Lung (tissue), 12 donors: ENCODE data around the gene HMOX1. TPM values are rescaled to one million over a fixed set of nuclear protein-coding genes. Genes with fewer than 3 reads are reported as not detected.

Source experiments
- ATAC-seq: fragments of 200-7000 bp; cut with Tn5 transposase; one replicate; pipeline ENCODE4 v1.9.1; 2020; ENCODE audit warnings: moderate number of reproducible peaks; ENCODE audit not compliant: insufficient read depth, low FRiP score
- DNase-seq, 3 donors: peaks; one replicate each; pipeline ENCODE4 v3.0.0-alpha.2; 2013 to 2017
- H3K27ac ChIP-seq, 2 donors: one replicate each; pipeline ENCODE4 v1.5.1; 2013; ENCODE audit warnings: mild to moderate bottlenecking in 2 of 2, moderate library complexity in 2 of 2, control low read depth in 1 of 2, inconsistent platforms in 1 of 2, low read depth in 1 of 2, low read length in 1 of 2
- H3K27me3 ChIP-seq, 3 donors: one replicate each; pipeline ENCODE4 v1.5.1; 2013; ENCODE audit warnings: low read length in 2 of 3; ENCODE audit not compliant: control insufficient read depth in 3 of 3, insufficient read depth in 3 of 3
- H3K36me3 ChIP-seq, 4 donors: one replicate each; pipeline ENCODE4 v1.5.1; 2013; ENCODE audit warnings: low read length in 4 of 4, mild to moderate bottlenecking in 1 of 4, moderate library complexity in 1 of 4; ENCODE audit not compliant: control insufficient read depth in 4 of 4, insufficient read depth in 4 of 4
- H3K4me1 ChIP-seq, 5 donors: one replicate each; pipeline ENCODE4 v1.5.1; 2013; ENCODE audit warnings: low read length in 5 of 5, mild to moderate bottlenecking in 2 of 5, moderate library complexity in 1 of 5; ENCODE audit not compliant: control insufficient read depth in 5 of 5, insufficient read depth in 5 of 5
- H3K4me3 ChIP-seq: one replicate; pipeline ENCODE4 v1.5.1; 2013; ENCODE audit warnings: mild to moderate bottlenecking, control low read depth, moderate library complexity
- H3K9ac ChIP-seq, 2 donors: one replicate each; pipeline ENCODE4 v1.5.1; 2013; ENCODE audit warnings: low read length in 2 of 2, control low read depth in 1 of 2; ENCODE audit not compliant: insufficient read depth in 1 of 2
- H3K9me3 ChIP-seq, 4 donors: one replicate each; pipeline ENCODE4 v1.5.1; 2013; ENCODE audit warnings: low read length in 3 of 4, mild to moderate bottlenecking in 1 of 4, moderate library complexity in 1 of 4; ENCODE audit not compliant: control insufficient read depth in 4 of 4, insufficient read depth in 3 of 4
- CTCF ChIP-seq: IDR thresholded peaks from 2 replicates; pipeline ENCODE4 v1.5.1; 2012; ENCODE audit warnings: mild to moderate bottlenecking; ENCODE audit errors: control extremely low read depth, extremely low read depth
- WGBS, 2 donors: extraction: QIAGEN DNeasy Blood & Tissue Kit; methylation state at CpG; one replicate each; pipeline ENCODE4 v1.1.7; 2013; 5-methylcytosine and 5-hydroxymethylcytosine counted together
- polyA plus RNA-seq, 2 donors: library from polyadenylated mRNA; stranded (reverse); fragments of 200-250 nt; gene quantifications; one replicate each; pipeline ENCODE4 v1.2.1, GENCODE V29; 2013
- total RNA-seq, 2 donors: library from RNA; depleted of rRNA in 1 of 2; stranded (reverse); fragments of >200 nt in 1 of 2; gene quantifications; one replicate each; pipeline ENCODE4 v1.2.1, GENCODE V29; 2014 to 2021
- donor health status: control.
- donor health status: control.
- donor health status: Bipolar disorder and iron deficiency.
- donor health status: healthy.
- donor health status: DM: yes; HTN: yes; CAD: no.

HMOX1 gene
- total and polyA plus RNA-seq, 4 donors, result 59.9 to 930 (median 135) TPM

GRCh38 chr22:35413624-35414023, 32.7 kb downstream of the HMOX1 start:
- peaks cover 7 to 67% (median 54%) of the 10 kb centered on the region in 4 donors for H3K36me3 ChIP-seq
- no peaks in the 10 kb centered on the region for H3K27me3 ChIP-seq
- ATAC-seq (no peak), DNase-seq (no peak)
- 96 to 100% methylated on average over 4 of the region's 4 CpGs for WGBS, 2 donors
- no peak overlapping the region for H3K4me3 ChIP-seq
- TF ChIP-seq CTCF, result no peak
- H3K4me1 ChIP-seq, result peaks cover 0 to 4% (median 0%) of the 10 kb centered on the region in 5 donors
- H3K9me3 ChIP-seq, result peaks cover 0 to 1% (median 0%) of the 10 kb centered on the region in 4 donors
- no peak overlapping the region for H3K27ac ChIP-seq
- H3K9ac ChIP-seq, result no peak overlapping the region

- 94 to 97% methylated on average over 9 of the region's 9 CpGs for WGBS, 2 donors
- TF ChIP-seq CTCF, result no peak
- Histone ChIP-seq H3K9ac (no peak overlapping the region), H3K4me1 (no peaks in the 10 kb centered on the region), H3K27me3 (no peaks in the 10 kb centered on the region), H3K9me3 (peaks cover 0 to 3% (median 0%) of the 10 kb centered on the region in 4 donors), H3K36me3 (peaks cover 8 to 69% (median 46%) of the 10 kb centered on the region in 4 donors), H3K27ac (no peak overlapping the region), H3K4me3 (no peak overlapping the region)
- no peak for DNase-seq
- ATAC-seq, result no peak
Observed at GRCh38 chr22:35417606-35418005, 36.7 kb downstream of the HMOX1 start.

- Histone ChIP-seq H3K4me3 (no peak overlapping the region), H3K36me3 (peaks cover 8 to 72% (median 49%) of the 10 kb centered on the region in 4 donors), H3K27me3 (no peaks in the 10 kb centered on the region), H3K4me1 (no peaks in the 10 kb centered on the region), H3K9me3 (peaks cover 0 to 3% (median 0%) of the 10 kb centered on the region in 4 donors), H3K9ac (no peak overlapping the region), H3K27ac (no peak overlapping the region)
- 80 to 83% methylated on average over 8 of the region's 8 CpGs for WGBS, 2 donors
- no peak for DNase-seq
- ATAC-seq, result no peak
- no peak for TF ChIP-seq CTCF
Observed at GRCh38 chr22:35418088-35418487, 37.2 kb downstream of the HMOX1 start.

GRCh38 chr22:35418731-35419130, 37.8 kb downstream of the HMOX1 start:
- Histone ChIP-seq H3K4me1 (no peaks in the 10 kb centered on the region), H3K36me3 (peaks cover 8 to 69% (median 48%) of the 10 kb centered on the region in 4 donors), H3K4me3 (no peak overlapping the region), H3K9ac (no peak overlapping the region), H3K9me3 (peaks cover 0 to 3% (median 0%) of the 10 kb centered on the region in 4 donors), H3K27ac (no peak overlapping the region), H3K27me3 (no peaks in the 10 kb centered on the region)
- ATAC-seq (no peak), DNase-seq (no peak)
- TF ChIP-seq CTCF, result no peak
- WGBS, 2 donors, result 42 to 81% methylated on average over 3 of the region's 3 CpGs
